Fibroblast of villous mesenchyme (primary cell): ENCODE measurements around the gene RAPGEF1. TPM values are rescaled to one million over a fixed set of nuclear protein-coding genes. Genes with fewer than 3 reads are reported as not detected.

ENCODE experiments used
- DNase-seq: peaks from one replicate; pipeline ENCODE4 v3.0.0-alpha.2; 2010; ENCODE audit warnings: low read depth
- H3K4me3 ChIP-seq: 2 replicates; pipeline ENCODE4 v1.5.1; 2011; ENCODE audit warnings: low read depth, mild to moderate bottlenecking, low read length
- CTCF ChIP-seq: IDR thresholded peaks from 2 replicates; pipeline ENCODE4 v1.5.1; 2012; ENCODE audit warnings: low read depth, mild to moderate bottlenecking, low read length; ENCODE audit not compliant: insufficient read depth
- total RNA-seq: library from RNA; depleted of rRNA; stranded (reverse); fragments of >200 nt; gene quantifications from 2 replicates; pipeline ENCODE4 v1.2.3, GENCODE V29; 2012

The RAPGEF1 gene
- total RNA-seq, 1 donor, result 22.9 TPM

GRCh38 chr9:131590907-131591844, 148.7 kb downstream of the RAPGEF1 start:
- peak; percentile 86 for TF ChIP-seq CTCF
- DNase-seq, result peak; percentile 78
- H3K4me3 ChIP-seq, result no peak overlapping the region

DNA sequence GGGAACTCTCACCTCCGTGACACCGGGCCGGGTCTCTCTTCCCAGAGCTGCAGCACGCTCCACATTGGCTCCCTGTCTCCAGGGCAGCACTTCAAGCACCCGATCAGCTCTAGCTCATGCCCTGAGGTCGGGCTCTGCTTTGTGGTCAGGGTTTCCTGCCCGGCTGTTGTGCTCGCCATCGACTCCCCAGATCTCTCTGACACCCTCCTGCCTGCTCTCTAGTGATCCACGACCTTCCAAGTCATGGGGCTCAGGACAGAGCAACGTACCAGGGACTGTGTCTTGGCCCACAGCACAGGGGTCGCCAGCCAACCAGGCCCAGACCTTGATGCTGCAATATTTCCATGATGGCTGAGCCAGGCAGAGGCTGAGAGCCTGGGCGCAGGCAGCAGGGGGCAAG, 149.4 kb downstream of the RAPGEF1 start:
- TF ChIP-seq CTCF, result no peak
- no peak for DNase-seq
- no peak overlapping the region for H3K4me3 ChIP-seq

- no peak for DNase-seq
- no peak for TF ChIP-seq CTCF
- no peak overlapping the region for H3K4me3 ChIP-seq
These were observed 149.9 kb downstream of the RAPGEF1 start for GRCh38 chr9:131589993-131590392.

DNA sequence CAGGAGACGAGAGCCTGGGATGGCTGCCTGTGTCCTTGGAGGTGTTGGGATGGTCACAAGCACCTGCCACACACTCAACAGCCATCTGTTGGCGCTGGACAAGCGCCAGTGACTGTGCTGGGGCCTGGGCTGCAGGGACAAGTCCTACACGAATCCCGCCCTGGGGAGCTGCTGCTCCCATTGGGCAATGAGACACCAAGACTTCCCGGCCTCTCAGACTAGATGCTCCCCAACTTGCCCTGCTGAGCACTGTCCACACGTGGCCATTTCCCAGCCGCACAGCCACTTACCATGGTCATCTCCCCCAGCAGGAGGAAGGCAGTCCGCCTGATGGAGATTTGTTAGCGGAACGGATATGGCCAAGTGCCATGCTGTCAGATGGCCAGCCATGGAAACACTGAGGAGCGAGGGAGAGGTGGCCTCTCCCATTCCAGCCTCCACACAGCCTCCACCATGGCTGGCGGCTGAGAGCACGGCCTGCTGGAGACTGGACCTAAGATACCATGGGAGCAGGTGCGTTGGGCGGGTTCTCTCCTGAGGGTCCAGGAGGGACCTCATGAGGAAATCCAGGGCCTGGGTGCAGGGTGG, 150.7 kb downstream of the RAPGEF1 start:
- TF ChIP-seq CTCF, result no peak
- no peak for DNase-seq
- no peak overlapping the region for H3K4me3 ChIP-seq

DNA sequence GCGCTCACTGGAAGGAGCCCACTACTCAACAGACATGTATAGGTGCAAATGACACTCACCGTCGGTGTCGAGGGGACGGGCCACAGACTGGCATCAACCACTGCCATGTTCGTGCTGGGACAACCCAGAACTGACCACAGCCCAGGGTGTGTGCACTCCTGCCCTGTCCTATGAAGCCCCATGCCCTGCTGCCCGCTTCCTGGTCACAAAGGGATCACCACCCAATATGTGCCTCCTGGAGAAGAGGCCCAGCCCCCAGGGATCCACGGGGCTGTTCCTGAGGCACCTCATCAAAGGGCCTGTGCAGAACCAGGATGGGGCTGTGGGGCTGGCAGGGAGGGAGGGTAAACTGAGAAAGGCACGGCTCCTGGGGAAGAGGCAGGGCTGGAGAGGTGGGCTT, 151.5 kb downstream of the RAPGEF1 start:
- TF ChIP-seq CTCF, result no peak
- no peak overlapping the region for H3K4me3 ChIP-seq
- DNase-seq, result no peak

DNA sequence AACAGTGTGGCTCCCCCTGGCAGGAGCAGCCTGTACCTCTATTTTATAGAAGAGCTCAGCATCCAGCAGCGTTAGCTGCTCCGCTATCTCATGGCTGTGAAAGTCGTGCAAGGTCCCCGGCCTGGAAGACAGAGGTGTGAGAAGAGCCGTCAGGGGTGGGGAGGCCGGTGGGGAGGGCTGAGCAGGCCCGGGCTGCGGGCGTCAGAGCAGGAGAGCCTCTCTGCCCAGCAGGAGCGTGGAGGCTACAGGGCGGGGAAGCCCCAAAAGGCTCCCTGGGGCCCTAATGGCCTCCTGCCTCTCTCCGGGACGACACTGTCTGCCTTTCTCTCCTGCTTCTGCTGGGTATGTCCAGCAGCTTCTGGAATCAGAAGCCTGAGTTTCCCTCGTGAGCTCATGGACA, 152.0 kb downstream of the RAPGEF1 start:
- no peak for TF ChIP-seq CTCF
- DNase-seq, result no peak
- no peak overlapping the region for H3K4me3 ChIP-seq
